Stimulated activated CD8-positive, alpha-beta memory T cell treated with anti-CD3 and anti-CD28 coated beads, Interleukin-7, amount 100 ng/mL, for 1 hour (primary cell): ENCODE measurements around the gene RGSL1.

Source experiments
- DNase-seq, 2 donors: peaks; one replicate each; pipeline ENCODE4 v3.0.0-alpha.2; 2020; ENCODE audit warnings: low read depth in 2 of 2

RGSL1 gene

GRCh38 chr1:182549346-182549745, 99.4 kb downstream of the RGSL1 start:
- DNase-seq: no peak

GRCh38 chr1:182549811-182550210, 99.9 kb downstream of the RGSL1 start:
- no peak for DNase-seq

DNA sequence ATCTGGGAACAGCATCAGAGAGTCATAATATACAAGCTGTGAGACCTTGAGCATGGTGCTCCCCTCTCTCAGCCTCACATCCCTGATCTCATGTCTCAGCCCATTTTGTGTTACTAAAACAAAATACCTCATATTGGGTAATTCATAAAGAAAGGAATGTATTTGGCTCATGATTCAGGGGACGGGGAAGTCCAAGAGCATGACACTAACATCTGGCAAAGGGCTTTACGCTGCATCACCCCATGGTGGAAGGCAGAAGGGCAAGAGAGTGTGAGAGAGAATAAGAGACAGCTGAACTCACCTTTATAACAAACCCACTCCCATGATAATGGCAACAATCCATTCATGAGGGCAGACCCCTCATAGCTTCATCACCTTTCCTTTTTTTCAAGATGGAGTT, 102.6 kb downstream of the RGSL1 start:
- DNase-seq: no peak

DNA sequence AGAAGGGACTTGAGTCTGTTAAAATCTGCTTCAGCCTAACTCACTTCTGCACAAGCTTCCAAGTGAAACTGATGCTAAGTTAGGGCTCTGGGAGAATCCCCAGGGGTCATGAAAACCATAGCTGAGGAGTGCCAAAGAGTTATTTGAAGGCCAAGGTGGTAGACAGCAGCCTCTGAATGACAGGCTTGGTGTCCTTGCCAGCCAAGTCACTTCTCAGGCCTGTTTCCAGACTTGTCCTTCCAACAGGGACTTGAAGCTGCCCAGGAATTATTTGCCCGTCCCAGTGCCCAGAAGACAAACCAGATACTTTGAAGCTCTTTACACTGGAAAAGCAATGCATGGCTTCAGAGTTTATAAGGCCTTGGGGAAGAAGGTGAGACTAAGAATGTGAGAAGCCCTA, 105.5 kb downstream of the RGSL1 start:
- DNase-seq: no peak

GRCh38 chr1:182556279-182556678, 106.3 kb downstream of the RGSL1 start:
- DNase-seq: no peak

- DNase-seq: no peak
Measured at GRCh38 chr1:182560392-182560984, 110.5 kb downstream of the RGSL1 start.

GRCh38 chr1:182561456-182561855, 111.5 kb downstream of the RGSL1 start:
- no peak for DNase-seq

GRCh38 chr1:182563095-182563494, 113.1 kb downstream of the RGSL1 start:
- DNase-seq: no peak

- no peak for DNase-seq
Measured at GRCh38 chr1:182564406-182565004, 114.6 kb downstream of the RGSL1 start.

- no peak for DNase-seq
Measured at GRCh38 chr1:182565537-182565936, 115.6 kb downstream of the RGSL1 start.

- DNase-seq: no peak
Measured at GRCh38 chr1:182567629-182568028, 117.7 kb downstream of the RGSL1 start.

GRCh38 chr1:182568647-182569284, 118.8 kb downstream of the RGSL1 start:
- DNase-seq: no peak

- no peak for DNase-seq
Measured at GRCh38 chr1:182569939-182570610, 120.1 kb downstream of the RGSL1 start.

DNA sequence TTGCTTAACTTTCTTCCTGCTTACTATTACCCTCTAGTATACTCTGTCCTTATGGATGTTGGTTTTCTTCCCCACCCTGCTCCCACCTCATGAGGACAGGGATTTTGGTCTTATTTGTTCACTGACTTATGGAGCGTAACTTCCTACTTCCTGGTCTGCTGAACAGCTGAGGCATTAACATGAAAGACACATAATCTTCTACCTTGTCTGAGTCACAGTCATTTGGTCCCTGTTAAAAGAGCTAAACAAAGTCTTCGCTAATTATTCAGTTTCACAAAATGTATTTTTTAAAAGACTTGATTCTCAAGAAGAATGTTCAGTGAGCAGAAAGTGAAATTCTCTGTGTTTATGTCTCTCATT, 120.6 kb downstream of the RGSL1 start:
- DNase-seq: no peak

DNA sequence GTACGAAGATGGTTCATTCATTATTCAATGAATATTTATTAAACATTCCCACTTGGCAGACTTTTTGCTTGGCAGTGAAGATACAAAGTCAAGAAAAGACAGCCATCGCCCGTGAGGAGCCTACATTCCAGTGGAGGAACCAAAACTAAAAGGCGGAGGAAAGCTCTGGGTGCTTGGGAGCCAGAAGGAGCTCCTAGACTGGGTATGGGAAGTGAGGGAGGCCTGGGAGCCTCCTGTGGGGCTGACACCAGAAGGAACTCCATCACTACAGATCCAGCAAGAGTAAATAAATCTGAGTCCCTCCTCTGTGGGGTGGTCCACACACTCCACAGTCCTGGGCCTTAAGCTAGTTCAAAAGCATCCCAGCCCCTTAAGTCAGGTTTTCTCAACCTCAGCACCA, 124.2 kb downstream of the RGSL1 start:
- DNase-seq: no peak

GRCh38 chr1:182575540-182576149, 125.7 kb downstream of the RGSL1 start:
- DNase-seq: no peak

GRCh38 chr1:182580736-182581135, 130.8 kb downstream of the RGSL1 start:
- no peak for DNase-seq

GRCh38 chr1:182584746-182585145, 134.8 kb downstream of the RGSL1 start:
- no peak for DNase-seq

DNA sequence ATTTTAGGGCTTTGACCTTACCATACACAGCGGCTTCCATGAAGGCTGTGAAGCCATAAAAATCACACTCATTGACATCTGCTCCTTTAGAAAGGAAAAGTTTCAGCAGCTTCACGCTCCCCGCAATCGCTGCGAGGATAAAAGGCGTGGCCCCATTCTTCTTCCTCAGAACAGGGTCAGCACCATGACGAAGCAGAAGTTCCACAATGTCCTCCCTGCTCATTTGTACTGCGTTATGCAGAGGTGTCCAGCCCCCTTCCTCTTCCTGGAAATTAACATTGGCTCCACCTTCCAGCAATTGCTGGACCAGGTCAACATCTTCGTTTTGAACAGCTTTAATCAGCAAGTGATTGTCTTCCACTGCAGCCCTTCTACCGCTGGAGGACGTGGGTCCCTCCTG, 136.4 kb downstream of the RGSL1 start:
- no peak for DNase-seq

DNA sequence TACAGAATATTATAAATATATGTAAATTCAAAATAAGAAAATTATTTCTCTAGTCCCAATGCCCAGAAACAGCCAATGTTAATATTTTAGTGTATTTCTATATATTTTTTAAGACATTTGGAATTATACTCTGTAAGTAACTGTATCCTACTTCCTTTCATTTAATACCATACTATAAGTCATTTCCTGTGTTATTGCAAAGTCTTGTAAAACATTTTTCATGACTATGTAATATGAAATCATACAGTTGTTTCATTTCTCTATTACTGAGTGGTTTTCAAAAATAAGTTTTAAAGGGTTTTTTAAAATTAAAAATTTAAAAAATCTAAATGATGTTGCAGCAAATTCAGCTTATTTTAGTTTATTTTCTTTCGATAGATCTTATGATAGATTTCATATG, 137.1 kb downstream of the RGSL1 start:
- no peak for DNase-seq

DNA sequence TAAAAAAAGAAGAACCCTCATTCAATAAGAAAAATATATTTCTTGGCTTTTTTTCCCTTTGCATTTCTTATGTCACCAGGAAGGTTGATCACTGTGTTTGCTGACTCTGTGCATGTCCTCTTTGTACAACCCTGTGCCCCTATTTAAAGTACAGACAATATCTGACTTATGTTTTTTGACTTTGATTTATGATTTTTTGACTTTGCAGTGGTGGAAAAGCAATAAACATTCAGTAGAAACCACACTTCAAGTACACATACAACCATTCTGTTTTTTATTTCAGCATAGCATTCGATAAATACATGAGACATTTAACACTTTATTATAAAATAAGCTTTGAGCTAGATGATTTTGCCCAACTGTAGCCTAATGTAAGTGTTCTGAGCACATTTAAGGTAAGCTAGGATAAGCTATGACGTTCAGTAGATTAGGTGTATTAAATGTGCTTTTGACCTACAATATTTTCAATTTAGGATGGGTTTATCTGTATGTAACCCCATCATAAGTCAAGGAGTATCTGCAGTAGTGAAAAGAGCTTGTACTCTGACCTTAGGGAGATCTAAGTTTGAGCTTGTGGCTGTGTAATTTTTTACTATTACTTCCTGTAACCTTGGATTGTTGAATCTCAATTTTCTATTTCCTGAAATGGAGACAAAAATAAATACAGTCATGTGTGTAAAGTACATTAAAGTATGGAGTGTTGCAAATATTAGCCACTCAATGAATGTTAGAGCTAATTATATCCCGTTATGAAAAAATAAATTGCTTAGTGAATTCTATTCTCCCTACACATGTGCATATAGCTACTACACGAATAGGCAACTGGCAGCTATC, 137.9 kb downstream of the RGSL1 start:
- no peak for DNase-seq
